Right atrium auricular region (tissue), 2 donors: Measurements from ENCODE around the gene GABBR2. TPM values are rescaled to one million over a fixed set of nuclear protein-coding genes. Genes with fewer than 3 reads are reported as not detected.

Experiments
- total RNA-seq, 2 donors: library from RNA; depleted of rRNA; stranded (reverse); fragments of >200 nt; gene quantifications; one replicate each; pipeline ENCODE4 v1.1.0, GENCODE V29; 2016

The GABBR2 gene
- total RNA-seq, 2 donors from 2014 or later, result 0.22 TPM; not detected in 1

Other genes with a start within 250 kb of the GABBR2 start
- 1 to 10 TPM; 3.3 to 8.7 TPM for gene ANKS6, start 87.6 kb upstream of the GABBR2 start, total RNA-seq
- 1 to 10 TPM in 1 of 2 donors, under 1 TPM in 1; 0.33 to 2.7 TPM for gene GALNT12, start 98.7 kb upstream of the GABBR2 start, total RNA-seq
- 10 to 100 TPM; 22.4 to 38.2 TPM for gene COL15A1, start 235.0 kb upstream of the GABBR2 start, total RNA-seq